ENCODE data around the gene RABAC1.

GRCh38 chr19:41918653-41919244 is 40.4 kb downstream of the RABAC1 start:
- no peak for TF ChIP-seq POLR2A (IDR thresholded peaks at IDR 0.05)
- TF ChIP-seq, protein P1, sequence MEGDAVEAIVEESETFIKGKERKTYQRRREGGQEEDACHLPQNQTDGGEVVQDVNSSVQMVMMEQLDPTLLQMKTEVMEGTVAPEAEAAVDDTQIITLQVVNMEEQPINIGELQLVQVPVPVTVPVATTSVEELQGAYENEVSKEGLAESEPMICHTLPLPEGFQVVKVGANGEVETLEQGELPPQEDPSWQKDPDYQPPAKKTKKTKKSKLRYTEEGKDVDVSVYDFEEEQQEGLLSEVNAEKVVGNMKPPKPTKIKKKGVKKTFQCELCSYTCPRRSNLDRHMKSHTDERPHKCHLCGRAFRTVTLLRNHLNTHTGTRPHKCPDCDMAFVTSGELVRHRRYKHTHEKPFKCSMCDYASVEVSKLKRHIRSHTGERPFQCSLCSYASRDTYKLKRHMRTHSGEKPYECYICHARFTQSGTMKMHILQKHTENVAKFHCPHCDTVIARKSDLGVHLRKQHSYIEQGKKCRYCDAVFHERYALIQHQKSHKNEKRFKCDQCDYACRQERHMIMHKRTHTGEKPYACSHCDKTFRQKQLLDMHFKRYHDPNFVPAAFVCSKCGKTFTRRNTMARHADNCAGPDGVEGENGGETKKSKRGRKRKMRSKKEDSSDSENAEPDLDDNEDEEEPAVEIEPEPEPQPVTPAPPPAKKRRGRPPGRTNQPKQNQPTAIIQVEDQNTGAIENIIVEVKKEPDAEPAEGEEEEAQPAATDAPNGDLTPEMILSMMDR (IDR thresholded peaks at IDR 0.05) = no peak

Measured in heart left ventricle (tissue), 13 donors.